ENCODE data around the gene ZNF43.

DNA sequence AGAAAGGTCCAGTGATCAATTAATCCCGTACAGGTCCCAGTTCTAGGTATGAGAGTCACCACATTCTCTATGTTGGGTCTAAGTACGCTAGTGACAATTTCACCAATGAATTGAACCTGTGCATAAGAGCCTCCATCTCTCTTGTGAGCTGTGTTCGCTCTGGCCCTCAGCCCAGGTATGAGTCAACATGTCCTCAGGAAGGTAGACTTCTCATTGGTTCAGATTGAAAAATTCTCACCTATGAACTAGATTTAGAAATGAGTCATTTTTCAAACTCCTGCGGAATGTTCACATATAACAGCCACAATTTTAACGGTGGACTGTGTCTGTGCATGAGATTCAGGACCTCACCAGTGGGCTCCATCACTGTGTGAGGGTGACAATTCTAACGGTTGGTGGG, 12.7 kb upstream of the ZNF43 start:
- TF ChIP-seq, protein P1, sequence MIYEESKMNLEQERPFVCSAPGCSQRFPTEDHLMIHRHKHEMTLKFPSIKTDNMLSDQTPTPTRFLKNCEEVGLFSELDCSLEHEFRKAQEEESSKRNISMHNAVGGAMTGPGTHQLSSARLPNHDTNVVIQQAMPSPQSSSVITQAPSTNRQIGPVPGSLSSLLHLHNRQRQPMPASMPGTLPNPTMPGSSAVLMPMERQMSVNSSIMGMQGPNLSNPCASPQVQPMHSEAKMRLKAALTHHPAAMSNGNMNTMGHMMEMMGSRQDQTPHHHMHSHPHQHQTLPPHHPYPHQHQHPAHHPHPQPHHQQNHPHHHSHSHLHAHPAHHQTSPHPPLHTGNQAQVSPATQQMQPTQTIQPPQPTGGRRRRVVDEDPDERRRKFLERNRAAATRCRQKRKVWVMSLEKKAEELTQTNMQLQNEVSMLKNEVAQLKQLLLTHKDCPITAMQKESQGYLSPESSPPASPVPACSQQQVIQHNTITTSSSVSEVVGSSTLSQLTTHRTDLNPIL (CRISPR knock-in tag; IDR thresholded peaks at IDR 0.05; ENCODE audit: low read depth) = no peak
- TF ChIP-seq BACH2 (CRISPR knock-in tag; IDR thresholded peaks at IDR 0.05; ENCODE audit: borderline replicate concordance) (no peak), SNAI2 (CRISPR knock-in tag; IDR thresholded peaks at IDR 0.05) (no peak), CSDC2 (CRISPR knock-in tag; IDR thresholded peaks at IDR 0.05) (no peak), ZNF565 (CRISPR knock-in tag; conservative IDR thresholded peaks at IDR 0.05; ENCODE audit: low read depth) (no peak), RARB (CRISPR knock-in tag; IDR thresholded peaks at IDR 0.05) (no peak), ZNF8 (CRISPR knock-in tag; IDR thresholded peaks at IDR 0.05) (no peak), ISL1 (CRISPR knock-in tag; IDR thresholded peaks at IDR 0.05) (no peak), GLIS3 (CRISPR knock-in tag; IDR thresholded peaks at IDR 0.05) (no peak), ZFP3 (CRISPR knock-in tag; IDR thresholded peaks at IDR 0.05) (no peak), ZC3H10 (CRISPR knock-in tag; IDR thresholded peaks at IDR 0.05) (no peak), ZFP30 (CRISPR knock-in tag; IDR thresholded peaks at IDR 0.05) (no peak)
- TF ChIP-seq, protein P2, sequence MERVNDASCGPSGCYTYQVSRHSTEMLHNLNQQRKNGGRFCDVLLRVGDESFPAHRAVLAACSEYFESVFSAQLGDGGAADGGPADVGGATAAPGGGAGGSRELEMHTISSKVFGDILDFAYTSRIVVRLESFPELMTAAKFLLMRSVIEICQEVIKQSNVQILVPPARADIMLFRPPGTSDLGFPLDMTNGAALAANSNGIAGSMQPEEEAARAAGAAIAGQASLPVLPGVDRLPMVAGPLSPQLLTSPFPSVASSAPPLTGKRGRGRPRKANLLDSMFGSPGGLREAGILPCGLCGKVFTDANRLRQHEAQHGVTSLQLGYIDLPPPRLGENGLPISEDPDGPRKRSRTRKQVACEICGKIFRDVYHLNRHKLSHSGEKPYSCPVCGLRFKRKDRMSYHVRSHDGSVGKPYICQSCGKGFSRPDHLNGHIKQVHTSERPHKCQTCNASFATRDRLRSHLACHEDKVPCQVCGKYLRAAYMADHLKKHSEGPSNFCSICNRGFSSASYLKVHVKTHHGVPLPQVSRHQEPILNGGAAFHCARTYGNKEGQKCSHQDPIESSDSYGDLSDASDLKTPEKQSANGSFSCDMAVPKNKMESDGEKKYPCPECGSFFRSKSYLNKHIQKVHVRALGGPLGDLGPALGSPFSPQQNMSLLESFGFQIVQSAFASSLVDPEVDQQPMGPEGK (CRISPR knock-in tag; IDR thresholded peaks at IDR 0.05; ENCODE audit: borderline replicate concordance) = no peak
- TF ChIP-seq, protein P3, sequence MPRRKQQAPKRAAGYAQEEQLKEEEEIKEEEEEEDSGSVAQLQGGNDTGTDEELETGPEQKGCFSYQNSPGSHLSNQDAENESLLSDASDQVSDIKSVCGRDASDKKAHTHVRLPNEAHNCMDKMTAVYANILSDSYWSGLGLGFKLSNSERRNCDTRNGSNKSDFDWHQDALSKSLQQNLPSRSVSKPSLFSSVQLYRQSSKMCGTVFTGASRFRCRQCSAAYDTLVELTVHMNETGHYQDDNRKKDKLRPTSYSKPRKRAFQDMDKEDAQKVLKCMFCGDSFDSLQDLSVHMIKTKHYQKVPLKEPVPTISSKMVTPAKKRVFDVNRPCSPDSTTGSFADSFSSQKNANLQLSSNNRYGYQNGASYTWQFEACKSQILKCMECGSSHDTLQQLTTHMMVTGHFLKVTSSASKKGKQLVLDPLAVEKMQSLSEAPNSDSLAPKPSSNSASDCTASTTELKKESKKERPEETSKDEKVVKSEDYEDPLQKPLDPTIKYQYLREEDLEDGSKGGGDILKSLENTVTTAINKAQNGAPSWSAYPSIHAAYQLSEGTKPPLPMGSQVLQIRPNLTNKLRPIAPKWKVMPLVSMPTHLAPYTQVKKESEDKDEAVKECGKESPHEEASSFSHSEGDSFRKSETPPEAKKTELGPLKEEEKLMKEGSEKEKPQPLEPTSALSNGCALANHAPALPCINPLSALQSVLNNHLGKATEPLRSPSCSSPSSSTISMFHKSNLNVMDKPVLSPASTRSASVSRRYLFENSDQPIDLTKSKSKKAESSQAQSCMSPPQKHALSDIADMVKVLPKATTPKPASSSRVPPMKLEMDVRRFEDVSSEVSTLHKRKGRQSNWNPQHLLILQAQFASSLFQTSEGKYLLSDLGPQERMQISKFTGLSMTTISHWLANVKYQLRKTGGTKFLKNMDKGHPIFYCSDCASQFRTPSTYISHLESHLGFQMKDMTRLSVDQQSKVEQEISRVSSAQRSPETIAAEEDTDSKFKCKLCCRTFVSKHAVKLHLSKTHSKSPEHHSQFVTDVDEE (CRISPR knock-in tag; IDR thresholded peaks at IDR 0.05) = no peak

Measured in SK-N-SH treated with all-trans-retinoic acid at 6 μM for 48 hours (cell line).